GM10248 (cell line): Measurements from ENCODE around the gene RBM47.
"Not testable (repeated sequence)": the region's sequence is repeated elsewhere in the genome, so short reads cannot be mapped to it uniquely, and the experiment has no call there.

Source experiments
- CTCF ChIA-PET: fragments of 300-600 bp; sonication (Branson Sonifier 250); formaldehyde crosslinking; extraction: SDS; loops from one replicate; lab custom pipeline; 2021; ENCODE audit warnings: antibody characterized with exemption; lab: Yijun Ruan, JAX
- POLR2A ChIA-PET: fragments of 350-650 bp; sonication (Branson Sonifier 250); formaldehyde crosslinking; extraction: SDS; loops from one replicate; lab custom pipeline; 2020; ENCODE audit warnings: antibody characterized with exemption; lab: Yijun Ruan, JAX
- DNase-seq: peaks from one replicate; pipeline ENCODE4 v3.0.0; 2012; ENCODE audit errors: extremely low spot score
- CTCF ChIP-seq: IDR thresholded peaks from 2 replicates; pipeline ENCODE4 v1.5.1; 2012; ENCODE audit warnings: mild to moderate bottlenecking, low read depth; ENCODE audit errors: extremely low read depth, missing control alignments, control extremely low read depth

The RBM47 gene

GRCh38 chr4:40437741-40438383 is 191.8 kb downstream of the RBM47 start:
- ChIA-PET CTCF (interaction anchor here (0.7 to 1.5 kb wide), 2 partner anchors 15 to 48 kb away, joined by 3 read pairs; no protein-coding TSS in a partner anchor), POLR2A (no interaction called here)
- no peak for DNase-seq
- no peak for TF ChIP-seq CTCF

- CTCF ChIA-PET, DNase-seq, POLR2A ChIA-PET: not testable (repeated sequence)
Observed at GRCh38 chr4:40435306-40435705, 194.4 kb downstream of the RBM47 start.

GRCh38 chr4:40434126-40434687 is 195.5 kb downstream of the RBM47 start:
- CTCF ChIA-PET = interaction anchor here (1.4 kb wide), 1 partner anchor 12 kb away, joined by 4 read pairs; no protein-coding TSS in a partner anchor
- POLR2A ChIA-PET = no interaction called here
- TF ChIP-seq CTCF = no peak

GRCh38 chr4:40432504-40432903 is 197.2 kb downstream of the RBM47 start:
- no peak for TF ChIP-seq CTCF
- DNase-seq = no peak
- CTCF ChIA-PET = no interaction called here
- POLR2A ChIA-PET = no interaction called here

More at GRCh38 chr4:40434126-40434687, 195.5 kb downstream of the RBM47 start:
- no peak for DNase-seq

GRCh38 chr4:40427871-40428270 is 201.8 kb downstream of the RBM47 start:
- POLR2A ChIA-PET, CTCF ChIA-PET, DNase-seq: not testable (repeated sequence)

GRCh38 chr4:40427128-40427527 is 202.5 kb downstream of the RBM47 start:
- TF ChIP-seq CTCF = no peak
- no peak for DNase-seq

GRCh38 chr4:40425799-40426574 is 203.7 kb downstream of the RBM47 start:
- CTCF ChIA-PET = no interaction called here
- POLR2A ChIA-PET = no interaction called here

More at GRCh38 chr4:40427128-40427527, 202.5 kb downstream of the RBM47 start:
- POLR2A ChIA-PET = no interaction called here
- CTCF ChIA-PET = no interaction called here

More at GRCh38 chr4:40425799-40426574, 203.7 kb downstream of the RBM47 start:
- no peak for DNase-seq
- no peak for TF ChIP-seq CTCF
